ENCODE data around the gene PRPF18.

Gene PRPF18

DNA sequence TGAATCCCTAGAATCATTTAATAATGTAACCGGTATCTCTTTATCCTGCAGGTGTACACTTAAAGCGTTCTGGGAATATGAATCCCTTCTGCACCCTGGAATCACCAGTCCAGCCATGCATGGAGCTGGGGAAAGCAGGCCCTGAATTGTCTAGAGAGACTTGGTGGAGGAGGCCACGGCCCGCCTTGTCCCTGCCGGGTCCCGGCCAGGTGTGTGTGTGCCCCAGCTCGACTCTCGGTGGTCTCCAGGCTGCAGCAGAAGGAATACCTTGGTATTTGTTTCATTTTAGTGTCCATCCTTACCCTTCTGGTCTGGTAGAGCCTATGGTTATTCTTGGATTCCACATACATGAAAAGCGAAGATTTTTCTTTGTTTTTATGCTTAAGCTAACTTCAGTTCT lies 58.1 kb downstream of the PRPF18 start:
- DNase-seq: no peak

DNA sequence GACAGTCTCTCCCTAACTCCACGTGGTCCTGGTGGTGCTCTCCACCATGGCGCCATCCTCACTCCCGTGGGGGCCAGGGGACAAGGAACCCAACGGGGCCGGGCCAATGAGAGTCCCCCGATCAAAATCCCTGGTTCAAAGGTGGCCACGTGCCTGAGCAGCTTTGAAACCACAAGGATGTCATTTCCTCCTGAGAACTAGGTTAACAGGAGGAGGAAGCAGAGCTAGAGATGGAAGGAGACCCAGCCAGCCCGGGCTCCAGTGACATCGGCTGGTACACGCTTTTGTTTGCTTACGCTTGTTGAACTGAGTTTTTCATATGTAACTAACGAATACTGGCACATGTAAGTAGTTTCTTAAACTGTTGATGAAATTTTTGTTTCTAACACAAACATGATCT lies 61.7 kb downstream of the PRPF18 start:
- DNase-seq: no peak

GRCh38 chr10:13649844-13650520 lies 63.2 kb downstream of the PRPF18 start:
- DNase-seq: no peak

- DNase-seq: no peak
These were observed 64.2 kb downstream of the PRPF18 start for GRCh38 chr10:13650961-13651360.

DNA sequence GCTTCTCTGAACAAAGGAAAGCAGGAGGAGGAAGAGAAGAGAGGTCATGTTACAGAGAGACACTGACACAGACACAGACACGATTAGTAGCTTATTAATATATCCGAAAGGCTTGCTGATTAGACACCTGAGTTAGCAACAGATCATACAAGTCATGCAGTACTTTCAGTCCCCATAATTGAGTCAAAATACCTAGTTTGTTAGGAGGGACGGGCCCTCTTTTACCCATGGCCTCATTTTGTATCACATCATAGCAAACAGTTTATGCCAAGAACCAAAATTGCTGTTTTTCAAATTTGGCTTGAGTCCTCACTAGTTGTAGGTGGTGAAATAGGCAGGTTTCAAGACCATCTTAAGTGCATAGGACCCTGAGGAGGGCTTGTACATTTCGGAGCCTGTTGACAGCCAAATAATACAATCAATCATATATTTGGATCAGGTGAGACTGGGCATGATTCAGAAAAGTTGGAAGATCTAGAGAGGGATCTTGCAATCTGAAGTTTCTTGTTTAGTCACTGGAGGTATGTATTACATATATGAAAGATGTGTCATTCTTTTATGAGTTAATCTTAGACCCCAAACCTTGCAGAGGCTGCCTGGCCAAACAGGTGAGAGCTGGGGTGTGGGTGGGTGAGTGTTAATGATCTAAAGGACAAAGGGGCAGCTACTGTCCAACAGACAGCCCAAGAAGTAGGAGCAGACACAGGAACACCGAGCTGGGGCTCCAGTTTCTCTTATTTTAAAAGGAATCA lies 65.4 kb downstream of the PRPF18 start:
- DNase-seq: no peak

DNA sequence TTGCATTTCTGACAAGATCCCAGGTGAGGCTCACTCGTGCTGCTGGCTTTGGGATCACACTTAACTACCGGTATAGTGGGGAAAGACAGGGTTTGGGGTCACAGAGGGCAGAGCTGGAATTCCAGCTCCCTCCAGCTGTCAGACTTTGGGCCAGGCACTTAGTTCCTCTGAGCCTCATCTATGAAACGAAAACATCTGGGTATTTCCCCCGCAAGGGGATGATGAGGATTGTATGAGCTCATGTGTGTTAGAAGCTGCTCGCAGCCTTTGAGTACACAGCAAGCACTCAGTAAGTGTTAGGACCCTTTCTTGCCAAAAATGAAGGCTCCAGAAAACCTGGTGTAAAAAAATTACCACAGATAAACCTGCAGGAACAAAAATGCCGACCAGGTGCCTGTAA lies 66.1 kb downstream of the PRPF18 start:
- DNase-seq: no peak

DNA sequence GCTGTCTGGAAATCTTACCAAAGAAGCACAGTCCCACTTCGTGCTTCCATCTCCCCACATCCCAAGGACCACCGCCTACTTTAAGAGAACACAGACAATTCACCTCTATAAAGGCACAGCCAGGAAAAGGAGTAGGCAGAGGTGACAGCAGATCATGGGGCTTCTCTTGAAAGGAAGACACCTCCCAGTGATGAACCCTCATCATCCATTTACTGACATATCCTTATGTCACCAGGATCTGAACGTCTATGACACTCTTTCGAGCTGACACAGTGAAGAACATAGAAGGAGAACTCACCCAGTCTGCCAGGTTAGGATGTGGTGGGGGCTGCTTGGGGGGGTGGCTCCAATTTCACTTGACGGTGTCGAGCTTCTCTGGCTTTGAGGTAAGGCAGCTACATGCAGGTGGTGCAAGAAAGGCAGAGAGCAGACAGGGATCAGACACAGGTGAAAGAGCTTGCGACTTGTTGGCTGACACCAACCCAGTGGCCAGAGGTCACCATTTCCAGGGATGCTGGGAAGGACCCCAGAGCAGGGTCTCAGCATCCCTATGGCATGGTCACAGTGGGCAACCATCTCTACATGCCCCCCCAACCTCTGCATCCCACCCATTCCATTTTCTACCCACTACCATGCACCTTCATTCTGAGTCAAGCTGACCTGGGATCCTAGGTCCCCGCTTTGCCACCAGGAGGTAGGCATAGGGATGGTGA lies 67.5 kb downstream of the PRPF18 start:
- DNase-seq: no peak

- no peak for DNase-seq
These were observed 68.1 kb downstream of the PRPF18 start for GRCh38 chr10:13654846-13655245.

GRCh38 chr10:13656337-13657100 lies 69.8 kb downstream of the PRPF18 start:
- DNase-seq: no peak

- DNase-seq: no peak
These were observed 70.4 kb downstream of the PRPF18 start for GRCh38 chr10:13657101-13657680.

DNA sequence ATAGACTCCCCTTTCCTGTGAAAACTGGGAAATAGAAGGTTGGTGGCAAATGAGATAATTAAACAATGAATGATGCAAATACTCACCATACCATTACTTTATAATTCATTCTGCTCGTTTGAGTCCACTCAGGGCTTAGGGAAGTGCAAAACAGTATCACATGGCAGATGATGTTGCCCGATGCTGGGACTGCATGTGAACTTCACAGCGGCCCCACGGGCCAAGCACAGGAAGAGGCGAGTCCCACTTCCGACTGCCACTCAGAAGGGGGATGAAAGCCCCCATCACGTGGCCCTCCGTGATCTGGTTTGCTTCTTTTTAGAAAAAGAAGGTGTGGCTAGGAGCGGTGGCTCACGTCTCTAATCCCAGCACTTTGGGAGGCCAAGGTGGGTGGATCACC lies 71.5 kb downstream of the PRPF18 start:
- no peak for DNase-seq

GRCh38 chr10:13658871-13659685 lies 72.3 kb downstream of the PRPF18 start:
- DNase-seq: no peak

GRCh38 chr10:13659887-13660550 lies 73.3 kb downstream of the PRPF18 start:
- peak; percentile 5 for DNase-seq

DNA sequence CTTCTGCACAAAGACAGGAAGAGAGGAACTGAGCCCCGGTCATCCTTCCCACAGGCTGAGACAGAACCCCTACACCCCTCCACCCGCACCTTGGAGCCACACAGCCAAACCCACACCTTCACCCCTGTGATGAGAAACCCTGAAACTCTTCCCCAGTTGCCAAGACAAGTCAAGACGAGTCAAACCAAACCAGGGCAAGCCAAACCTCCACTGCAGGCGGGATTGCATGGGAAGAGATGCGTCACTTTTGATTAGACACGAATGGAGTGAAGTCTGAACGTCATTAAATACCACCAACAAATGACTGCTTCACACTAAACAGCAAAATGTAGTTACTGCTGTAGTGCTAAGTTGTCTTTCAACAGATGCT lies 73.8 kb downstream of the PRPF18 start:
- DNase-seq: no peak

- no peak for DNase-seq
These were observed 74.5 kb downstream of the PRPF18 start for GRCh38 chr10:13661256-13661655.

DNA sequence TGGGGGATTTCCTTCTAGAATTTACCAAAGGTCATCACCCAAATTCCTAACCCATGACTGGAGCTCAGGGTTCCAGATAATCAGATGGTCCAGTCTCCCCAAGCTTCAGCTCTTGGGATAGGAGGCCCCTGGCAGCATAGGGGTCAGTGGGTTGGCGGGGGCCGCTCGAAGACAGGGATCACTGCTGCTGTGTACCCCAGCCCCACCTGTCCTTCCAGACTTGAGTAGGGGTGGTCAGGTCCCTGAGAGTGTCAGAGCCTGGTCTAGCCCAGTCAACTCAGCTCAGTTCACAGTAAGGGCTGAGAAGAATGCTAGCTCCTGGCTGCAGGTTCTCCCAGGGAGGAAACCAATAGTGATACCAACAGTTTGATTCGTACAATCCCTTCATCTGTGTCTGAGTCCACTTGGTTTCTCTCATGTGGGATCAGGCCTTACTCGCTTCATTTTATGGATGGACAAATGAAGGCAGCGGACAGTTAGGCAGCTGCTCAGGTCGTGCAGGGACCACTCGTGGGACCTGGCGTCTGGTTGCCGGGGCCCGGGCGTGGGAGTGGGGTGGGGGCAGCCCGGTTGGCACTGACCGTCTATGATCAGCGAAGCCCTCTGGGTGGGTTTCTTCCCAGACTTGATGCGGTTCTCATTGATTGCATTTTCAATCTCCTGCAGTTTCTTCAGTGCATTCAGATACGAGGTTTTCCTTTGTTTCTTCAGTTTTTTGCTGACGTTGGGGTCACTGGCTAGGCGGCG lies 78.9 kb downstream of the PRPF18 start:
- no peak for DNase-seq

DNA sequence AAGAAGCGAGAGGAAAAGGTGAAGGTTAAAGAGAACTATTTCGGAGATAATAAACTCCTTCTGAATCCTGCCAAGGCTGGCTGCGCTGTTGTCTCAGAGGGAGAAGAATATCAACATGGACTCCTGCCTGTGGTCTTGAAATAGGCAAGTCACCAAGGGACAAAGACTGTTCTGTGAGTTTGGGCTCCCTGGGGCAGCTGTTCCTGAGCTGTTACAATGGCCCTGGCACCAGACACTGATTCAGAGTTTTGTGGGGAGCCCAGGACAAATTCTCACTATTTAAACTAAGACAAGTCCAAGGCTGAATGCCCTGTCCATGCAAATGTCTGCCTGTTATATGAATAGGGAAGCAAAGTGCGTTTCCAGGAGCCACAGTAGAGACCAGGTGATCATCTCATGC lies 81.4 kb downstream of the PRPF18 start:
- no peak for DNase-seq

GRCh38 chr10:13669182-13669855 lies 82.6 kb downstream of the PRPF18 start:
- DNase-seq: no peak

GRCh38 chr10:13669901-13670300 lies 83.1 kb downstream of the PRPF18 start:
- no peak for DNase-seq

DNA sequence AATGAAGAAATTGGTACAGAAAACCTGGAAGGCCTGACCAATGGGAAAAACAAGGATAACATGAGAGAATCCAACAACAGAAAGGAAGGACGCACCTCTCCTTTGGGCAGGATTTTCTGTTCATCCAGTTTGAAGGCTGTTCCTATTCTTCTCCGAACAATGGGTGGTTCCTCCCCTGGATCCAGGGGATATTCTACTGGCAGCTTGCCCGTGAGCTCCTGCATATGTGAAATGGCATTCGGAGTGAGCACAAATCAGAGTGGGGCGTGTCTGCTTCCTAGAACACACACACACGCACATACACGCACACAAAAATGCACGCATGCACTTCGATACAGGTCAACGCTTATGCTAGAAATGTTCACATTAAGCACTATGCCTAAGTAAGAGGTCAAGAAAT lies 83.5 kb downstream of the PRPF18 start:
- DNase-seq: no peak
